EL (cell line): Measurements from ENCODE around the gene OTOGL.
"Not testable (repeated sequence)": the region's sequence is repeated elsewhere in the genome, so short reads cannot be mapped to it uniquely, and the experiment has no call there.

Experiments
- DNase-seq: peaks from one replicate; pipeline ENCODE4 v3.0.0-alpha.2; 2016

The OTOGL gene

DNA sequence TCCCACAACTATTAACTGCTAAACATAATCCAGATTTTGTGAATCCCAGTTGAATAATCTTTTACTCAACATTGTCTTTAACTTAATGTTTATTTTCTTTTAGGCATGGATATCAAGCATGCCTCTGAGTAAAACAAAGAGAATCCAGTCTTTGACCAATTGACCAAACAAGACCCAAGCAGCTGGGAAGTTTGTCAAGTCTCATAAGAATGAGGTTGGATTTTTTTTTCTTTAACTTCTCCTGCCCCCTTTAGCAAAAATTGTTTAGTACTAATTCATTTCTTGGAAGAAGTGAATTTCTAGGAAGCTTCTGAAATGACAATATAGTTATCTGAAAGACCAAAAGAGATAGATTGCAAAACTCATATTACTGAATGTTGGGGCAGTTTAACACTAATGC, 89.9 kb downstream of the OTOGL start:
- DNase-seq: peak; percentile 76

GRCh38 chr12:80190001-80190400, 90.7 kb downstream of the OTOGL start:
- DNase-seq: no peak

DNA sequence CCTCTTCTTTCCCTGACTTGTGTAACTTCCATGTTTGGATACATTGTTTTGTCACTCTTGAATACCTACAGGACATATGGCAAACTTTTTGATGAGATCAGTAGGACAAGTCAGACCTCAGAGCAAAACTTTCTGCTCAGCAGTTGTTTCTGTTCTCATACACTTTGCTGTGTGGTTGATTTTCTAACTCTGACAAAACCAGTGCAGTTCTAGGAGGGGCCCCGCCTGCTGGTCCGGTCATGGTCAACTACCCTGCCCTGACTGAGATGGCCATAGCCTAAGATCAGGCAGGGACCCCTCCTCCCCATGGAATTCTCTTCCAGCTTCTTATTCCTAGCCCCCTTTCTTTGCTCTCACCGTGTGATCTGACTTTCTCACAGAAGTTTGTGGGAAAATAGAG, 92.8 kb downstream of the OTOGL start:
- DNase-seq: no peak

DNA sequence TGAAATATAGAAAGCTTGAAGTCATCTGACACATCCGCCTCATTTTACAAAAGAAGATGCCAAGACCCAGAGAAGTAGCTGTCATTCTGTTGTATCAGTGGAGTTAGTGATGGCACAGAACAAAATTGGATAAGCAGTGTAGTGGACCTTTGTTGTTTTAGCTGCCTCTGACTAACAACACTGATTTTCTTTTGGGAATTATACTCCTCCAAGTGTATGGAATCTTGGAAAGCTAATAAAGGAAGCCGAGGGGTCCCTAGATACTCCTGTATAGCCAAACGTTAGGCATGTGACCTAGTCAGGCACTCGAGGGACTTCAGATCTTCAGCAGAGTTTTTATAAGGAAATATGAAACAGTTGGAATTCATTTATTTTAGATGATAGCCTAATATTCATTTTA, 94.5 kb downstream of the OTOGL start:
- no peak for DNase-seq

DNA sequence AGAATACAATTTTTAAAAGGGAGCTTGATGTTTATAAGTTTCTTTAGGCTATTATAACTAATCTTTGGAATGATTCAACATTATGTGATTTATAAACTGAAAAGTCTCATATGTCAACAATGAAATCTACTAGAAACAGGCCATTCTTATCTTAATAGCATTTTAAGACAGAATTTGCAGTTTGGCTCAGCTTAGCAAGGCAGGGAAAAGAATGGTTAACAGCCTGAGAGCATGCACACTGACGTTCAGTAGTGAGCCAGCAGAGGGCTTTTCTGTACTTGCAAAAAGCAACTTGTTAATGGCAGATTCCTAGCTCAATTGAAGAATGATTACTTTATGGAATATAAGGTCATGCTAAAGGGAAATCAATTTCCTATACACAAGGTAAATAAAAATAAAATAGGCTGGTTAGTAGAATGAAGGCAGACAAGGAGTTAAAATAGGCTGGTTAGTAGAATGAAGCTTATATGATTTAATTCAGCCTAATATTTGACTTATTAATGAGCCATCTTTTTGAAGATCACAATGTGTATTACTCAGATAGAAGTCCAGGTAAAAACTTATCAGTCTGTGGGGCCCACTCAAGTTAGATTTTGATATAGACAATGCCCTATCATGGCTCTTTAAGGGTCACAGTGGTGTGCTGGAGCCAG, 95.9 kb downstream of the OTOGL start:
- DNase-seq: peak; percentile 67

DNA sequence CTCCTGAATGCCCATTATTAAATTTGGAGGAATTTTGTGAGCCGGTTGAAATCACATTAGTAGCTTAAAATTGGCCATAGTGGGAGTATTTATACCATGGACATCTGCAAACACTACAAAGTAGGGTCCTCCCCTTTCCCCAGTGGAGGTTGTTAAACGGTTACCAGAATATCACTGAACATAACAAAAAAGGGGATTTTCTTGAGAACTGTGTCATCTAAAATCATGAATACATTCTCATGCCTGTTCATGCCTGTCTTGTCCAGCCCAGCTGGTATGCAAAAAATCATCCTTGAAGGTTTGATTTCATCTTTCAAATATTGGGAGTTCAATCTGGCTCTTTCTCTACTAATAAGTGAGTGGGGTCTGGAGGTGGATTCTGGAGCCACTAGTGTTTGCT, 96.4 kb downstream of the OTOGL start:
- DNase-seq: no peak

DNA sequence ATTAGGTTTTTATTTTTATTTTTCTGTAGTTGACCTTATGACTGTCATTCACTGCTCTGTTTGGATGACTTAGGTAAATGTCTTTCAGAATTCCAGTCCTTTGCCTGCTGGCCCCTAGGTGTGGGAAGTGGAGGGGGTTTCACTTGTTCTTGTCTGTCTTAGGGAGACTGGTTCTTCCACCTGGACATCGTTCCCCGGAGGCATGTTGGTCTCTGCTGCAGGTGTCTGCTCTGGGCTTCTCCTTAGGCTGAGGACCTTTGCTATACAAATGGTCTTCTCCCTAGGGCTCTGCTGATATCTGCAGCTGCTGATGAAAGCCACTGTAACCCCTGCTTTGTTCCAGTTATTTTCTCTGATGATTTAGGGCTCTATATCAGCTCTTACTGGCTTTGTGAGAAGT, 97.1 kb downstream of the OTOGL start:
- no peak for DNase-seq

DNA sequence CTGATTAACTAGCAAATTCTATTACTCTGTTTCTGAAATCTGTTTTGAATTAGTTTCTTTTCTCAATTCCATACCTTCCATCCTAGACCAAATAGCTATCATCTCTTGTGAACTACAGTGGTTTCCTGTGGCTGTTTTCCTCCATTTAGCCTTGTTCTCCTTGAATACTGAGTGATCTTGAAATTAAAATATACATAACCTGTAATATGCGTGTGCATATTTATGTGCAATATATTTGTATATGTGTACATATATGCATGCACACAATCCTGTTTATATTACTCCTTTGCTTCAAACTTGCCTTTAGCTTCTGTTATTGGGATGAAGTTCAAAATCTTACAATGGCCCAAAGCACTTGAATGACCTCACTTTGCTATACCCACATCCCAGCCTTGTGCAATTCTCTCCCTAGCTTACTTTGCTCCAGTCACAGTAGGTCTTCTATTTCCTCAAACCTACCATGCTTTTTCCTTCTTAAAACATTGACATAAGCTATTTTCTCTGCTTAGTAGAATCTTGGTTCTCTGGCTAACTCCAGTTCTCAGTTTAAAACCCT, 99.5 kb downstream of the OTOGL start:
- no peak for DNase-seq

DNA sequence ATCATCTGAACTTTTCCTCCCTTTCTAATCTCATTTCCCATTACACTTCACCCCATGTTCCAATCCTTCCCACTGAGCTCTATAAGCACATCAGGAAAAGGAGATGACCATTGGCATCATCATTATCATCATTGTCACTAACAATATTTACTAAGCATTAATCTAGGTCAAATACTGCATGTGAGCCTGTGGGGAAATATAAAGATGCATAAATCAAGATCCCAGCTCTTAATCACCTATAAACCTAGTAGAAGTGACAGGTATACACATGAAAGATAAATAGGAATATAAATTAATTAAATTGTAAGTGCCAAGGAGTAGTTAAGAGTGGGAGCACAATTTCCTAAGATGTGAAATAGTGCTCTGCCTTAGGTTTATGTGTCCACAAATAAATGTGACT, 100.6 kb downstream of the OTOGL start:
- DNase-seq: no peak

- no peak for DNase-seq
These were observed 101.1 kb downstream of the OTOGL start for GRCh38 chr12:80200414-80200813.

GRCh38 chr12:80201908-80202307, 102.6 kb downstream of the OTOGL start:
- no peak for DNase-seq

DNA sequence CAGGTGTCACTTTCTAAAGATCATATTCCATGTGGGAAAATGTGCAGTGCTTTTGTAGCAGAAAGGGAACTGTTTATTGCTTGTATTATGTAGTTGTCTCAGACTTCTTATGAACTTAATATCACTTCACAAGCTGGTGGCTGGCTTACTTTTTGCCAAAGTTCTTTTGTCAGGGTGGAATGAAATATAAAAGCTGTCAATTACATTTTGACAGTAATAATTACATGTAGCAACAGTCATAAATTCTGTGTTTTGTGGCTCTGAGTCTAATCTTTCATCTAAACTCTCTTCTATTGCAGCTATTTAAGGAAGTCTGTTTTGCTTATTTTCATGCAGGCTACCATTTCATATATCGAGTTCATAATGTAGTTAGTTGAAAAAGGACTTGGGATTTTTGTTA, 106.6 kb downstream of the OTOGL start:
- DNase-seq: no peak

GRCh38 chr12:80208071-80208470, 108.7 kb downstream of the OTOGL start:
- DNase-seq: no peak

GRCh38 chr12:80211671-80212070, 112.3 kb downstream of the OTOGL start:
- DNase-seq: no peak

- no peak for DNase-seq
These were observed 113.8 kb downstream of the OTOGL start for GRCh38 chr12:80212938-80213645.

DNA sequence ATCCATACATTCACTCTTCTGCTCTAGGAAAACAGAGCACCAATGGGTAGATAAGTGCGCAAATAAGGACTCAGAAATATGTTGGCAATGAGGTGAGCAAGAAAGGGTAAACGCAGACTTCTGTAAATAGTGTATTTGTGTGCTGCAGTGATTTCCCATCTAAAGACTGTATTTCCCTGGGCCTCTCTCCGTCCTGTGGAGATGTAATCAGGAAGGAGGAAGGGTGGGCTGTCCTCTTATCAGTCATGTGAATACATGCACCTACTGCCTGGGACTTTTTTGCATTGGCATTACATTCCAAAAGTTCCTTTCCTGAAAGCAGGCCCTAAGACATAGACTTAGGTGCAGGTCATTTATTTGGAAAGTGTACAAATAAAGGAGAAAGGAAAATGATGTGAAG, 114.5 kb downstream of the OTOGL start:
- DNase-seq: no peak

DNA sequence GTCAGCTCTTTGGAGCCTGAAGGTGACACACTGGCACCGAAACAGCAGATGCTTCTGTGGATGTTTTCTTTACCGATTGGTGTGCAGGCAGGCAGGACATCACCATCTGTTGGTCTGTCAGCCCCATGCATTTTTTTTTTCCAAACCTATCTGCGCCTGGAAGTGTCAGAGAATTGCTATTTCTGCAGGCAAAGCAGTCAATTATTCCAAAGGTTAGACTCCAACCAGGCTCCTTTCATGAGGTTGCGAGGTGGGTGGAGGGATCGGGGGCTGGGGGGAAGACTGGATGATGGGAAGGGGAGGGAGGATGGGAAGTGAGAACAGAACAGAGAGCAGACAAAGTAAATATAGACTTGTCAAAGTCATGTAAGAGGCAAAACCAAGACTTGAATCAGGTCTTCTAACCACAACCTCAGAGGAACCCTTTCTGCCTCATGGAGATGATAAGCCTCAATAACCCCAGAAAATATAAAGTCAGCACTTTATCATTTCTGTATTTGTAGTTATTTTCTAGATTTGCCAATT, 117.7 kb downstream of the OTOGL start:
- DNase-seq: no peak

GRCh38 chr12:80218925-80219324, 119.6 kb downstream of the OTOGL start:
- not testable (repeated sequence) for DNase-seq

DNA sequence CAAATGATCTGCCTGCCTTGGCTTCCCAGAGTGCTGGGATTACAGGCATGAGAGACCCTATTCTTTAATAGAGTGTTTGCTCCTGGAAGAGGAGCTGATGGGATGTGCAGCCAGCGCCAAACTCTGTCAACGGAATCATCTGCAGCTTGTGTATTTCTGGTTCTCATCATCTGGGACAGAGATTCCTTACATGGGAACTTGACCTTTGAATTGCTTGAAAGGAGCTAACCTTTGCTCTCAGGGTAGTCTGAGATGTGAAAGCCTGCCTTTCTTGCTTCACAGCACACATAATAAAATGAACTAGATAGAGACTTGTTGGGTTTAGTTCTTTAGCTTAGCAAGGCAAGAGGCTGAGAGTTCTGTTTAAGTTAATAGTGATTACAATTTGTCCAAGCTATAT, 120.0 kb downstream of the OTOGL start:
- no peak for DNase-seq

GRCh38 chr12:80222261-80222660, 122.9 kb downstream of the OTOGL start:
- DNase-seq: no peak

DNA sequence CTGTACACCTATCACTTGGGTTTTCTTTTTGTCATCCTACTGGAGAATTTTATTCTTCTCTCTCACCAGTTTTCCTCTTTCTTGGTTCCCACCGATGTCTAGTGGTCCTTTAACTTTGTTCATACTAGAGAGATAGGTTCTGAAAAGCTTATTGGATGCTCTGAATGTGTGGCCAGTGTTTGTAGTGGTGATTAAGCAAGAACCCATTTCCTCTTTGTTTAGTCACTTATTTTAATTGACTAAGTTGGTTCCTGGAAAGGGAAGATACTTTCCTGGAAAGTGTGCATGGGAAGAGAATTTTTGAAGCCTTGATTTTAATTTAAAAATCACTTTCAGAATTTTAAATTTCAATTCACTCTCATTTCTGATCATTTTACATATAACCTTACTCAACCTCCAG, 127.2 kb downstream of the OTOGL start:
- peak; percentile 57 for DNase-seq

GRCh38 chr12:80227904-80228303, 128.6 kb downstream of the OTOGL start:
- not testable (repeated sequence) for DNase-seq

DNA sequence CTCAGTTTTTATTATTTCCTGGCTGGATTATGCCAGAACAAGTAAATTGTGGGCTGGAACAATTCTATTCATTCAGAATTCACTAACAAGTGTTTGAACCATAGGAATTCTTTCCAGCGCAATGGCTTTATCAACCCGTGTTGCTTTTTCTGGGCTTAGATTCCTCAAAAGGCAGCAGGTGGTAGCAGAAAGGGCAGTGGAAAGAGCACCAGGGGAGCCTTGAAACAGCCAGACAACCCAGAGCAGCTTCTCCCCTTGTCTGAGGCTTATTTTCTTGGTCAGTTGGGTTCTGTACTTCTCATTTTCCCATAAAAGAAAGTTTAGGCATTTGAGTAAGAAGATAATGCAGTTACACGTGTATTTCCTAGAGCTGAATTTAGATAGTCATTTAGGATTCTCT, 130.7 kb downstream of the OTOGL start:
- no peak for DNase-seq

GRCh38 chr12:80232837-80233236, 133.5 kb downstream of the OTOGL start:
- DNase-seq: no peak
